OCI-LY1 (cell line): ENCODE data around the gene ZNF846.

ENCODE experiments used
- EZH2 ChIP-seq: fragments of 200-600 bp; sonication (generic), shearing (Covaris generic); IDR thresholded peaks from 2 replicates; pipeline ENCODE4 v1.8.0; 2017; ENCODE audit warnings: borderline replicate concordance, mixed run types, mild to moderate bottlenecking, antibody characterized with exemption, low read length, moderate library complexity, mixed read lengths
- TF ChIP-seq, protein P1 (sequence below): fragments of 200-600 bp; sonication (generic), shearing (Covaris generic); IDR thresholded peaks from 2 replicates; pipeline ENCODE4 v1.5.1; 2017; ENCODE audit warnings: mild to moderate bottlenecking, antibody characterized with exemption, low read length, moderate library complexity, mixed read lengths

- TF ChIP-seq, protein P1, sequence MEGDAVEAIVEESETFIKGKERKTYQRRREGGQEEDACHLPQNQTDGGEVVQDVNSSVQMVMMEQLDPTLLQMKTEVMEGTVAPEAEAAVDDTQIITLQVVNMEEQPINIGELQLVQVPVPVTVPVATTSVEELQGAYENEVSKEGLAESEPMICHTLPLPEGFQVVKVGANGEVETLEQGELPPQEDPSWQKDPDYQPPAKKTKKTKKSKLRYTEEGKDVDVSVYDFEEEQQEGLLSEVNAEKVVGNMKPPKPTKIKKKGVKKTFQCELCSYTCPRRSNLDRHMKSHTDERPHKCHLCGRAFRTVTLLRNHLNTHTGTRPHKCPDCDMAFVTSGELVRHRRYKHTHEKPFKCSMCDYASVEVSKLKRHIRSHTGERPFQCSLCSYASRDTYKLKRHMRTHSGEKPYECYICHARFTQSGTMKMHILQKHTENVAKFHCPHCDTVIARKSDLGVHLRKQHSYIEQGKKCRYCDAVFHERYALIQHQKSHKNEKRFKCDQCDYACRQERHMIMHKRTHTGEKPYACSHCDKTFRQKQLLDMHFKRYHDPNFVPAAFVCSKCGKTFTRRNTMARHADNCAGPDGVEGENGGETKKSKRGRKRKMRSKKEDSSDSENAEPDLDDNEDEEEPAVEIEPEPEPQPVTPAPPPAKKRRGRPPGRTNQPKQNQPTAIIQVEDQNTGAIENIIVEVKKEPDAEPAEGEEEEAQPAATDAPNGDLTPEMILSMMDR, result no peak
- no peak for TF ChIP-seq EZH2
These were observed 23.9 kb upstream of the ZNF846 start for GRCh38 chr19:9792206-9793070.
